HepG2 (cell line): ENCODE measurements around the gene PIGO.

Experiments
- ATM ChIP-seq: fragments of 450-650 bp; IDR thresholded peaks from 2 replicates; pipeline ENCODE4 v1.7.1; 2017; ENCODE audit warnings: mild to moderate bottlenecking, borderline replicate concordance
- CTCF ChIP-seq: sonication (generic); formaldehyde crosslinking; IDR thresholded peaks from 2 replicates; pipeline ENCODE4 v1.5.0; 2020; ENCODE audit warnings: mild to moderate bottlenecking, missing genetic modification reagents, moderate library complexity
- GMEB1 ChIP-seq: sonication (generic); formaldehyde crosslinking; IDR thresholded peaks from 2 replicates; pipeline ENCODE4 v1.5.1; 2020; ENCODE audit warnings: missing genetic modification reagents, mild to moderate bottlenecking, borderline replicate concordance
- MATR3 ChIP-seq: sonication (generic); formaldehyde crosslinking; IDR thresholded peaks from 2 replicates; pipeline ENCODE4 v1.4.0; 2020; ENCODE audit warnings: missing genetic modification reagents
- MXI1 ChIP-seq: IDR thresholded peaks from 3 replicates; pipeline ENCODE4 v1.6.1; 2012; ENCODE audit warnings: low read depth, low read length, inconsistent platforms, borderline replicate concordance
- NFYB ChIP-seq: sonication (generic); formaldehyde crosslinking; IDR thresholded peaks from 2 replicates; pipeline ENCODE4 v1.4.0; 2020; ENCODE audit warnings: missing genetic modification reagents
- PHF8 ChIP-seq: sonication (generic); formaldehyde crosslinking; IDR thresholded peaks from 2 replicates; pipeline ENCODE4 v1.5.0; 2020; ENCODE audit warnings: missing genetic modification reagents
- TBL1XR1 ChIP-seq: fragments of 150-350 bp; IDR thresholded peaks from 2 replicates; pipeline ENCODE4 v1.6.1; 2014; ENCODE audit warnings: borderline replicate concordance, low read length; ENCODE audit not compliant: partially characterized antibody
- TCF7L2 ChIP-seq: IDR thresholded peaks from 2 replicates; pipeline ENCODE4 v1.6.1; 2011; ENCODE audit warnings: mild to moderate bottlenecking, low read depth, low read length, moderate library complexity
- ZBTB21 ChIP-seq: sonication (generic); formaldehyde crosslinking; IDR thresholded peaks from 2 replicates; pipeline ENCODE4 v1.4.0; 2020; ENCODE audit warnings: missing genetic modification reagents
- TF ChIP-seq, protein P1 (sequence below): sonication (generic); formaldehyde crosslinking; conservative IDR thresholded peaks from 2 replicates; pipeline ENCODE4 v1.8.1; 2023; ENCODE audit warnings: missing genetic modification reagents
- TF ChIP-seq, protein P2 (sequence below): sonication (generic); formaldehyde crosslinking; IDR thresholded peaks from 2 replicates; pipeline ENCODE4 v1.8.0; 2022; ENCODE audit warnings: missing genetic modification reagents, mild to moderate bottlenecking, borderline replicate concordance

DNA sequence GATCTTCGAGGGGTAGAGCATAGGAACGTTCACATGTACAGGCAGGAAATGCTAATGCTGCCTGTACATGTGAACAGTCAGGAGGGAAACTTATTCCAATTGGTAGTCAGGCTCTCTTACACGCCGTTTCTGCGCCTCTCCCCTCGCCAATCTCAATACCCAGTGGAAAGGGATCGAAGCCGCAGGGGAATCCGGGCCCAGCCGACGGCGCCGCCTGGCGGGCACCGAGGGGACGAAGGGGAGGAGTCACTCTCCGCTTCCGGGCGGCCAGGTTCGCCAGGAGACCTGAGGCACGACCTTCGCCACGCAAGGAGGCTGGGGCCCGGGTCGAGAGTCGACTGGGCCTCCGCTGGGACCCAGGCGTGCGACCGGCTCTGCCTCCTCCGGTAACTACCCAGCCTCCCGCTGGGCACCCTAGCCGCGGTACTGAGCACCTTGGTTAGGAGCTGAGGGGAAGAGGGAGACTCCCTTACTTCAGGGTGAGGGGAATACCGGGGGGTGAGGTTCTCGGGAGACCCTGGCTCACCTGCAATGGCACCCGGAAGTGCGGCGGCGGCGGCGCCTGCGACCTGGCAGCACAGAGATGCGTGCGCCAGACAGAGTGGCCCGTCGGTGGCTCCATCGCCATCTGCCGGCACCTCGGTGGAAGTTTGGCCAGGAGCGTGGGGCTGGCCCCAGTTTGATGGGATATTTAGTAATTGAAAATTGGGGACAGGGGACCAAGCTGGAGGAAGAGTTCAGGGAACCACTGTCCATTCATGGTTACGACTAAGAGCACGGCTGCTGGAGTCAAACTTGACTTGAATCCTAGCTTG, at the start of gene PIGO:
- TF ChIP-seq, protein P1, sequence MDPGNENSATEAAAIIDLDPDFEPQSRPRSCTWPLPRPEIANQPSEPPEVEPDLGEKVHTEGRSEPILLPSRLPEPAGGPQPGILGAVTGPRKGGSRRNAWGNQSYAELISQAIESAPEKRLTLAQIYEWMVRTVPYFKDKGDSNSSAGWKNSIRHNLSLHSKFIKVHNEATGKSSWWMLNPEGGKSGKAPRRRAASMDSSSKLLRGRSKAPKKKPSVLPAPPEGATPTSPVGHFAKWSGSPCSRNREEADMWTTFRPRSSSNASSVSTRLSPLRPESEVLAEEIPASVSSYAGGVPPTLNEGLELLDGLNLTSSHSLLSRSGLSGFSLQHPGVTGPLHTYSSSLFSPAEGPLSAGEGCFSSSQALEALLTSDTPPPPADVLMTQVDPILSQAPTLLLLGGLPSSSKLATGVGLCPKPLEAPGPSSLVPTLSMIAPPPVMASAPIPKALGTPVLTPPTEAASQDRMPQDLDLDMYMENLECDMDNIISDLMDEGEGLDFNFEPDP = no peak
- TF ChIP-seq, protein P2, sequence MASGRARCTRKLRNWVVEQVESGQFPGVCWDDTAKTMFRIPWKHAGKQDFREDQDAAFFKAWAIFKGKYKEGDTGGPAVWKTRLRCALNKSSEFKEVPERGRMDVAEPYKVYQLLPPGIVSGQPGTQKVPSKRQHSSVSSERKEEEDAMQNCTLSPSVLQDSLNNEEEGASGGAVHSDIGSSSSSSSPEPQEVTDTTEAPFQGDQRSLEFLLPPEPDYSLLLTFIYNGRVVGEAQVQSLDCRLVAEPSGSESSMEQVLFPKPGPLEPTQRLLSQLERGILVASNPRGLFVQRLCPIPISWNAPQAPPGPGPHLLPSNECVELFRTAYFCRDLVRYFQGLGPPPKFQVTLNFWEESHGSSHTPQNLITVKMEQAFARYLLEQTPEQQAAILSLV (CRISPR knock-in tag) = peak; percentile 38; the same call in 1 of the 2 replicates
- peak; percentile 41; the same call in 1 of the 2 replicates for TF ChIP-seq ZBTB21 (CRISPR knock-in tag)
- TF ChIP-seq MATR3 (CRISPR knock-in tag) = no peak
- peak; percentile 94 for TF ChIP-seq GMEB1 (CRISPR knock-in tag)
- TF ChIP-seq PHF8 (CRISPR knock-in tag) = peak; percentile 100
- peak; percentile 81 for TF ChIP-seq CTCF (CRISPR knock-in tag)
- no peak; the same call in 1 of the 2 replicates for TF ChIP-seq NFYB (CRISPR knock-in tag)
- TF ChIP-seq ATM = no peak
- peak; percentile 72; the same call in 1 of the 3 replicates for TF ChIP-seq MXI1
- no peak for TF ChIP-seq TBL1XR1
- TF ChIP-seq TCF7L2 = no peak
